ENCODE results near the gene TEX14. TPM values are rescaled to one million over a fixed set of nuclear protein-coding genes. Genes with fewer than 3 reads are reported as not detected.
"Not testable (repeated sequence)": the region's sequence is repeated elsewhere in the genome, so short reads cannot be mapped to it uniquely, and the experiment has no call there.

TEX14 gene
- total RNA-seq, 1 donor from 2014 or later = under 0.01 TPM

DNA sequence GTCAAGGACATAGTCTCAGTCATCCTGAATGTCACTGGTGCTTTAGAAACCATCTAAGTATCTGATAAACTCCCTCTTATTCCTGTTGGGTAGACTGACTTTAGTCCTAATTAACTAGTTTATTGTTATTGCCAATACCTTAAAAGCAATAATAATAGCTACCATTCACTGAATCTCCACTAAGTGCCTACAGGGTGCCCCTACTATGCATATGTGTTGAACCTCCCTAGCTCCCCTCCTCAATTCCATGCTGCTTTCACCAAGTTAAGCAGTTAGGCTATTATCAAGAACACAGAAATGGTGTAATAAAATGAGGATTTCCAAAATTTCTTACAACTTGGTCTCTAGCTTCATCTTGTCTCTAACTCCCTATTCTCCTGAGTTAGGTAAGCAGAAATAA is 89.9 kb downstream of the TEX14 start:
- no peak for DNase-seq (ENCODE audit: low read depth in 2 of 2)

DNA sequence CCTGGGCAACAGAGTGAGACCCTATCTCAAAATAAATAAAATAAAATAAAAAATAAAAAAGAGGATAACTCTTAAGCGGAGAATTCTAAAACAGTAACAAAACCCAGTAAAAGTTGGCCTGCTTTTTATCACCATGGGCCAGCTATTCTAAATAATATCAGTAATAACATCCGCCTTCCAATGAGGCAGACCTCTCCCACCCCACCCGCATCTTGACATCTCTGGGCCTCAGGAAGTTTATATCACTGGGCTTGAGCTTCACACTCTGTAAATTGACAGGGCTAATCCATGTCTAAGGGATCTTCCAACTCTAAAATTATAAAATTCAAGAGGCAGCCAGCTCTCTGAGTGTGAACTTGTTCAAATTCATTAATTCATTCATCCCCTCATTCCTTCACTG is 94.5 kb downstream of the TEX14 start:
- DNase-seq (ENCODE audit: low read depth in 2 of 2) = no peak

DNA sequence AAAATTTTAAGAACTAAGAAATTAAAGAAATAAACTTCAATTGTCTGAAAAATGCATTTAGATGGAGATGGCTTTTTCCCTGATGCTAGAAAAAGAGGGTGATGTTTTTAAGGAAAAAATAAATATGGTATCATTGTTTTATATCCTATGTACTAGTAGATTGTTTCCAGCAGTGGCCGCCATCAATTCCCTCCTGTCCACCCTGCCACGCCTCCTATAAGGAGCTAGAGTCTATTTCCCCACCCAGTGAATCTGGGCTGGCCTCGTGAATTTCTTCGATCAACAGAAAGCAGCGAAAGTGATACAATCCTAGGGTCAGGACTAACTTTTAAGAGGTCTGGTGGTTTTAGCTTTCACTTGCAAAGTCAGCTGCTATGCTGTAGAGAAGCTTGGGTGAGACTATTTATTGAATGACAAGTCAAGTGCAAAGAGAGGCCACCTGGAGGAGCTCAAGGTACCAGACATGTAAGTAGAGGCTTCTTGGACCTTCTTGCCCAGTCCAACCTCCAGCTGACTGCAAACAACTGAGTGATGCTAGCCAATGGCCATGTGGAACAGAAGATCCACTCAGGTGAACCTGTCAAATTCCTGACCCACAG is 96.6 kb downstream of the TEX14 start:
- DNase-seq (ENCODE audit: low read depth in 2 of 2) = no peak

DNA sequence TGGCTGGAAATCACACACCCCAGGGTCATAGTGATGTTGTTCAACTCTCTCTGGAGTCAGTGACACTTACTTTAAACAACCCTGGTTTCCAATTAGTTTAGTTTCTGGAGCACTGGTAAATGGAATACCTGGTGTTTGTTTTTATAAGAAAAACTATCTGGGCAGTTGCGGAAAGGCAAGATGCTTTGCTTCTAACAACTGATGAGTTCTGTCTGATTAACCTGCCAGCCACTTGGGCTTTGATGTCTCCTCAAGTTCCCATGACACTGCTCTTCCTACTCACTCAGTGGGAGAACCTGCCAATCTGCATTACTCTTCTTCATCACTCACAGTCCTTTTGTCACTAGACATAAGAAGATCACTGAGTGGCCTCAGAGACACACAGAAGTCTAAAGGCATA is 98.7 kb downstream of the TEX14 start:
- DNase-seq (ENCODE audit: low read depth in 2 of 2) = no peak

DNA sequence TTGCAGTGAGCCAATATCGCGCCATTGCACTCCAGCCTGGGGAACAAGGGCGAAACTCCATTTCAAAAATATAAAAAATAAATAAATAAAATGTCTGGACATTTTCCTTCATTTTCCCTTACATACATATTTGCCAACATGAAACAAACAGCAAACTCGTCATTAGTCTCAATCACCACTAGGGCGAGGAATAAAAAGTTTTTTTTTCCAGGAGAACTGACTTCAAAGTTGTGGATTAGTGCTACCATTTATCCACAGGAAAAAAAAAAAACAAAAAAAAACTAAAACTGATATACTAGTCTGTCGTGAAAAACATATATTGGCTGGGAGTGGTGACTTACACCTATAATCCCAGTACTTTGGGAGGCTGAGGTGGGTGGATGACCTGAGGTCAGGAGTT is 100.4 kb downstream of the TEX14 start:
- DNase-seq (ENCODE audit: low read depth in 2 of 2) = no peak

DNA sequence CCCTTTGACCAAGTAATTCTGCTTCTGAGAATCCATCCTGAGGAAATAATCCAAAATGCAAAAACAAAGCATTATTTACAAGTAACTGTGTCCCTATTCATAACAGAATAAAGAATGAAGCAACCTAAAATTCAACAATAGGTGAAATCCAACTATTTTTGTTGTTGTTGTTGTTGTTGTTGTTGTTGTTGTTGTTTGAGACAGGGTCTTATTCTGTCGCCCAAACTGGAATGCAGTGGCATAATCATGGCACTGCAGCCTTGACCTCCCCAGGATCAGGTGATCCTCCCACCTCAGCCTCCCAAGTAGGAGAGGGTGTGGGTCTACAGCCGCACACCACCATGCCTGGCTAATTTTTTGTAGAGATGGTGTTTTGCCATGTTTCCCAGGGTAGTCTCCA is 101.5 kb downstream of the TEX14 start:
- no peak for DNase-seq (ENCODE audit: low read depth in 2 of 2)

DNA sequence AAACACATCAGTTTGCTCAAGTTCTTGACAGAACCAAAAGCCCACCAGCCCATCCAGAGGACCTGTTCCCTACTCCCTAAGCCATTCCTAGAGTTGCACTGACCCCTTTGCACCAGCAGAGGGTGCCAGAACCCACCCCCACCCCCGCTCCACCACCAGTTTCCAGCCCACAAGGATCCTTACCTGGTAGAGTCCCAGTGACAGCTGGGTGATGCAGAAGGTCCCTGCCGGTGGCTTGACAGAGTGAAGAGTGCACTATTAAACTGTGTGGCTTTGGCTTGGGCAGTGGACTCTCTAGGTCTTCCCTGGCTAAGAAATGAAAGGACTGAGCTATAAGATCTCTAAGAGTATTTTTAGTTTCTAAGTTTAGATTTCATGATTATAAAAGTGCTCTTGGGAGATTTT is 104.1 kb downstream of the TEX14 start:
- DNase-seq (ENCODE audit: low read depth in 2 of 2) = peak; percentile 48 to 70

DNA sequence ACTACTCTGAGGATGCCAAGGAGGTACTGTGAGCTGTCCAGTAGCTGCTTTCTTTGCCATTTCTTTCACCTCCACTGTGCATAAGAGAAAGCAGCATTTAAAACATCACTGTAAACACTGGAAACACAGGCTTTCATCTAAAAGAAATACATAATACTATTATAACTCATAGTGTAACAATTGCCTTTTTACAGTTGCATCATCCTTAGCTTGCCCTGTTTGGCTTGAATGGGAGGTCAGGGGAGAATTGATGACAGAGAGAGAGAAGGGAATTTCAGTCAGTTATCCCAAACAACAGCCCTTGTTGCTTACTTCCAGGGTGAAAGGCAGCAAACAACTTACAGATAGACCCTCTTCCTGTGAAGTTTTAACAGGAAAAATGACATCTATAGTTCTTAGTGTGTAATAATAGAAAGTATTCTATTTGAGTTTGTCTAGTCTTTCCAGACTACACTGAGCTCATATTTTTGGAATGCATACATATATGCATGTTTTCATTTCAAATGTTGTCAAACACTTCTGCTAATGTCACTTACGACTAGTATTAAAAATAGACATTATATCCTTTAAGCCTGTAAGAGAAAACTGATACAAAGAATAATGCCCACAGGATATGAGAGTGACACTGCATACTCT is 105.7 kb downstream of the TEX14 start:
- DNase-seq (ENCODE audit: low read depth in 2 of 2) = no peak

DNA sequence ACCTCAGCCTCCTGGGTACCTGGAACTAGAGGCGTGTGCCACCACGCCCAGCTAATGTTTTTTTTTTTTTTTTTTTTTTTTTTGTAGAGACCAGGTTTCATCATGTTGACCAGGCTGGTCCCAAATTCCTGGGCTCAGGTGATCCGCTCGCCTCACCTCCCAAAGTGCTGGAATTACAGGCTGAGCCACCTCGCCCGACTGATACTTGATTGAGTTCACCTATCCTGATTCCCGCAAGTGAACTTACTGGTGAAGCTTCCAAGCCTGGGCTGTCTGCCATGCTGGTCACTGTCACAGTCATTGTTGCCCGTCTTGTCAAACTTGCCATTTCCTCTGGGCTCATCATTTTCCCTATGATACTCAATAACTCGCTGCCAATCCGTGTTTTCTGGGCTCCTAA is 106.3 kb downstream of the TEX14 start:
- no peak for DNase-seq (ENCODE audit: low read depth in 2 of 2)

DNA sequence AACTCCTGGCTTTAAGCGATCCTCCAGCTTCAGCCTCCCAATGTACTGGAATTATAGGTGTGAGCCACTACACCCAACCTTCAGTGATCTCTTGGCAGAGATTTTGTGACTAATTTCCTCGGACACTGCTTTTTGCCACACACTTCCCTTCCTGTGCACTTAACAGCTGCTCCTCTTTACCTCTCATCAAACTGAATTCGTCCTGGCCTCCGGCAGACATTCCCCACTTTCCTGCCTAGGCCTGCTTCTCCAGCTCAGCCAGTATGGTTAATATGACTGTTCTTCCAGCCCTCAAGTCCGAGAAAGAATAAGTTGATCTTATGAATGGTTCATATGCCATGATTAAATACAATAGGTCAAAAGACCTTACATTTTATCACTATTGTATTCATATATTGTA is 108.4 kb downstream of the TEX14 start:
- DNase-seq (ENCODE audit: low read depth in 2 of 2) = no peak

DNA sequence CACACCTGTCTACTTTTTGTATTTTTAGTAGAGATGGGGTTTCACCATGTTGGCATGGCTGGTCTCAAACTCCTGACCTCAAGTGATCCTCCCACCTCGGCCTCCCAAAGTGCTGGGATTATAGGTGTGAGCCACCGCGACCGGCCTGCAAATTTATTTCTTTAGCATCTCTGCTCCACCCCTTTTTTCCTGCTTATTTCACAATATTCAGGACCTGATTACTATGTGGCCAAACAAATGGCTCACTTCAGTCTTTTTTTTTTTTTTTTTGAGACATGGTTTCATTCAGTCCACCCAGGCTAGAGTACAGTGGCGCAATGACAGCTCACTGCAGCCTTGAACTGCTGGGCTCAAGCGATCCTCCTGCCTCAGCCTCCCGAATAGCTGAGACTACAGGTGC is 109.1 kb downstream of the TEX14 start:
- not testable (repeated sequence) for DNase-seq (ENCODE audit: low read depth in 2 of 2)

DNA sequence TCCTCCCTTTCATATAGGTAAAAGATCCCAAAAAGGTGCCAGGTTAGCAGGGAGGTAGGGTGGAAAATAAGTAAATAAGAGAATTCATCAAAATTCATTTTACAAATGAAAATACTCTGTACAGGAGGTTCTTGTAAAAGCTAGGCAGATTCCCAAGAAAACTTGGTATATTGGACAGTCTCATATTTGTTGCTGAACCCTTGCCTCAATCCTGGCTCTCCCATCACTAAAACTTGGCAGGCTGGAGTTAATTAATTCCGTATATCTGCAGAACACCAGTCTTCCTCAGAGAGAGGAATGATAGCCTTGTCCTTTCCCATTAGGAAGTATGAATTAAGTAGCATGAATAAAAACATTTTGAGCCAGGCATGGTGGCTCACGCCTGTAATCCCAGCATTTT is 111.2 kb downstream of the TEX14 start:
- DNase-seq (ENCODE audit: low read depth in 2 of 2) = no peak

DNA sequence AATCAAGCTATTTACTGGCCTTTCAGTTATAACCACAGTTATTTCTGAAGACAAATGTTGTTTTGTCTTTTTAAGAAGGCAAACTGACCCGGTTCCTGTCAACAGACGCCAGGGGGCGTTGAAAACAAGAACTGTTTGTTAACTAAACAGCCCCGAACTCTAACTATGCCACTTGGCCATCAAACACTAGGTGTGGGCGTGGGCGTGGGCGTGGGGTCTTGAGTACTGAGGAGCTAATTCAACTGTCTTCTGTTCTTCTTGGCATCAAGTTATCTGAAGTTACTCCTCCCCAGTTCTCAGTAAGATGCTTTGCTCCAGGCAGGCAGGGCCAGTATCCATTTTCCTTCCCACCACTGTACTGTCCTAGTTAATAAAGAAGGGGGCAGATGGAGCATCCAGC is 114.1 kb downstream of the TEX14 start:
- DNase-seq (ENCODE audit: low read depth in 2 of 2) = peak; percentile 41 to 47

DNA sequence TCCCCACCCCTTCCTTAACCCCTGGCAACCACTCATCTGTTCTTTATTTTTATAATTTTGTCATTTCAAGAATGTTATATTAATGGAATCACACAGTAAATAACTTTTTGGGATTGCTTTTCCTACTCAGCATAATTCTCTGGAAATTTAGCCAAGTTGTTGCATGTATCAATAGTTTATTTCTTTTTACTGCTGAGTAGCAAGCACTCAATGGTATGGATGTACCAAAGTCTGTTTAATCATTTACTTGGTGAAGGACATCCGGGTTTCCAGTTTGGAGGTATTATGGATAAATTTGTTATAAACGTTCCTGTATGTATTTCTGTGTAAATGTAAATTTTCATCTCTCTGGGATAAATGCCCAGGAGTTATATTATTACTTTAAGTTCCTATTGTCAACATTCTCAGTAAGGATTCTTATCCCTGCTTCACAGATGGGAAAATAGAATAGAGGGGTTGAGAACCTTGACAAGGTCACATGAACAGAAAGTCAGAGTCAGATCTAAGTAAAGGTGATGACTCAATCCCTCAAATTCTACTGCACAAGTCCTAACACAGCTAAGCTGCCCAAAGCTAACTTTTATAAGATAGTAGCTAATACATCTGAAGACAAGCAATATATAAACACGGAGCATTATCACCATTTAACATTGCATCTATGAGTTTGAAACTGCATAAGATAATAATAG is 115.0 kb downstream of the TEX14 start:
- DNase-seq (ENCODE audit: low read depth in 2 of 2) = no peak

DNA sequence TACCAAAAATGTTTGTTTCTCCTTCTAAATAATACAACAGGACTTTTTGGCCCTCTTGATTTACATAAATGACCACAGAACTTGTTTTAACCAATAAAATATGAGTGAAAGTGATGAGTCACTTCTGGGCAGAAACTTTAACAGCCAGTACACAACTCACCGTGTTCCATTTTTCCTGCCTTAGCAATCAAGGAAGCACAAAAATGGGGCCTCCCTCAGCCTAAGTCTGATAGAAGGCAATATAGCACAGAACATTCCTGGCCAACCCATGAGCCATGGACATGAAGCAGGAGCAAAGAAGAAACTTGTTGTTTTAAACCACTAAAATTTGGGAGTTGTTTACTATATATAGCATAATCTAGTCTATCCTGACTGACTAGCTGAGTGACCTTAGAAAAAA is 116.3 kb downstream of the TEX14 start:
- DNase-seq (ENCODE audit: low read depth in 2 of 2) = peak; percentile 3 to 50

DNA sequence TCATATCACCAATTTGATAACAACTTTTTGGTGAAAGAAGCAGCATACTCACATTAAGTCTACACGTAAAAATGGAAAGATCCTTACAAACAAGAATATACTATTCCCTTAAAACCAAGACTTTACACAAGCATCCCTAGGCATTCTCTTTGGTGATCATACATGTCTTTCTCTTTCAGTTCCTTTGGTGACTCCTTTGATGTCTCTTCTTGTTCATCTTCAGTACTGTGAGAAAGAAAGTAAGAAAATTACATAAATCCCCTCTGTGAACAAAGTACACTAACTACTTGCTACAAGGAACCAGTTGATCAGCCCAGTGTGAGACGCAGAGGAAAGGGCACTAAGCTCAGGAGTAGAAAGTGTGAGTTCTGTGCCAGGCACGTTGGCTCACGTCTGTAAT is 117.8 kb downstream of the TEX14 start:
- DNase-seq (ENCODE audit: low read depth in 2 of 2) = no peak

DNA sequence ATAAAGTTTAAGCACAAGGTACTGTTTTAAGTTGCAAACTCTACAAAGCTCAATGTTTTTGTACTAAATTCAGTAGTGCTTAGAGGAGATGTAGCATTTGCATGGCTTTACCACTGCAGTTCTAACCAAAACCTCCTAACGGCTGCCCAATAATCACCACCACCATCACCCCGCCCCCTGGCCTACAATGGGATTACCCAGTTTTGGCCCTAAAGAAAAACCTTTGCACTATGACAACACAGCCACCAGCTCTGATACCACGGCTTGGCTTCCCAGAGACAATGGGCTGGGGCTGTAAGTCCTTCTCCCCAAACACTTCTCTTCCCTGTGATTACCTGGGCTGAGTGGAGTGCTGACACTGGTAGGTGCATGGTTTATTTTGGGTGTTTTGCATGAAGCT is 119.0 kb downstream of the TEX14 start:
- no peak for DNase-seq (ENCODE audit: low read depth in 2 of 2)

DNA sequence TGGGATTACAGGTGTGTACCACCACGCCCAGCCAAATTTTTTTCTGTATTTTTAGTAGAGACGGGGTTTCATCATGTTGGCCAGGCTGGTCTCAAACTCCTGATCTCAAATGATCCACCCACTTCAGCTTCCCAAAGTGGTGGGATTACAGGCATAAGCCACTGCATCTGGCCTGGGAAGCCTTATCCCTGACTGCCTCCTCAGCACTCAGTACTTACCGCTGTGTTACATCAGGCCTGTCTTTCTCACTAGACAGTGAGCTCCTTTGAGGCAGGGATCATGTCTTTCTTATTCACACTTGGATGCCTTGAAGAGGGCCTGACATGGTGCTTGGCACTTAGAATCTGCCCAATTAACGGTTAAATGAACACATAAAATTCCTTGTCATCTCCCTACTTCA is 121.1 kb downstream of the TEX14 start:
- no peak for DNase-seq (ENCODE audit: low read depth in 2 of 2)

DNA sequence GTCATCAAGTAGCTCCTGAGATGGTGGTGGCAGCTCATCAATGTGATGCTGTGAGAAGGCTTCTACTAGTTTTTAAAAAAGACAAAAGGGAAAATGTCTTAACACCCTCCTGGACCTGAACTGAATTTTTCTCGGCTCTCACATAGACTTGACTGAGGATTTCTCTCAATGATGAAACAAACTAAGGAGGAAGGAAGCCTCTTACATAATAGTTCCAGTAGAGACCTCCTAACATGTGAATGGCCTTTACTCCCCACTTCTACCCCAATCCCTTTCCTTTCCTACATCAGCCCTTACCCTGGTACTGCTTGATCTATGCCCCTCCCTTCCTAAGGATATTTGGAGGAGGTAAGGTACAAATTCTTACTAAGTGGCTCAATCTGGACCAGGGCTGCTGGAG is 122.6 kb downstream of the TEX14 start:
- no peak for DNase-seq (ENCODE audit: low read depth in 2 of 2)

DNA sequence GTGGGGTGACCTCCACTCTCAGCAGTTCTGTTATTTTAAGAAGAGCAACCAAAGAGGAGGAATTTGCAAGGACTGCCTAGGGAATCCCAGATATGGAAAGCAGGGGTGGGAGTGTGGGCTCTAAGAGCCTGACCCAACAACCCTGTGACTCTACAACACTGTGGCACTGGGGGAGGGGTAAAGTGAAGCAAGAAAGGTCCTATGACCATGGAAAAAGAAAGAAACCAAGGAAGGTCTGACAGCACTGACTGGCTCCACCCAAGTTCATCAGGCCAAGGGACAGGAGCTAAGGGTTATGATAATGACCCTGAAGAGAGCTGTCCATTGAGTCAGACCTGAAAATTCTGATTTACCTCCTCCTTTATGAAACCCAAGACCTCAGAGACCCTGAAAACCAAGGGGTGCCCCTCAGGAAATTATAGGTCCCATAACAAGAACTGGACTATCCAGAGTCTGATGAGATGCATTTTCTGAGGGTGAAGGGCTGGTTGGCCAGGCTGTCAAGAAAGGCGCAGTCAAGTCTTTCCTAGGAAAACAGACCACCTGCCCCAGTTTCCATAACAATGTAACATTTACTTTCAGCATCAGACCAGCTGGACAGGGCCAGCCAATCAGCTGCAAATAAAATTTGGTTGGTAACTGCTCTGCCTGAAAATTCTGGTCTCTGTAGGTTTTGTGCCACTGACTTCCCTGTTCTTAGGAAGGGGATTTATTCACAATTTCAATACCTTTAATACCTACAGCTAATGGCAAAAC is 123.6 kb downstream of the TEX14 start:
- no peak for DNase-seq (ENCODE audit: low read depth in 2 of 2)

DNA sequence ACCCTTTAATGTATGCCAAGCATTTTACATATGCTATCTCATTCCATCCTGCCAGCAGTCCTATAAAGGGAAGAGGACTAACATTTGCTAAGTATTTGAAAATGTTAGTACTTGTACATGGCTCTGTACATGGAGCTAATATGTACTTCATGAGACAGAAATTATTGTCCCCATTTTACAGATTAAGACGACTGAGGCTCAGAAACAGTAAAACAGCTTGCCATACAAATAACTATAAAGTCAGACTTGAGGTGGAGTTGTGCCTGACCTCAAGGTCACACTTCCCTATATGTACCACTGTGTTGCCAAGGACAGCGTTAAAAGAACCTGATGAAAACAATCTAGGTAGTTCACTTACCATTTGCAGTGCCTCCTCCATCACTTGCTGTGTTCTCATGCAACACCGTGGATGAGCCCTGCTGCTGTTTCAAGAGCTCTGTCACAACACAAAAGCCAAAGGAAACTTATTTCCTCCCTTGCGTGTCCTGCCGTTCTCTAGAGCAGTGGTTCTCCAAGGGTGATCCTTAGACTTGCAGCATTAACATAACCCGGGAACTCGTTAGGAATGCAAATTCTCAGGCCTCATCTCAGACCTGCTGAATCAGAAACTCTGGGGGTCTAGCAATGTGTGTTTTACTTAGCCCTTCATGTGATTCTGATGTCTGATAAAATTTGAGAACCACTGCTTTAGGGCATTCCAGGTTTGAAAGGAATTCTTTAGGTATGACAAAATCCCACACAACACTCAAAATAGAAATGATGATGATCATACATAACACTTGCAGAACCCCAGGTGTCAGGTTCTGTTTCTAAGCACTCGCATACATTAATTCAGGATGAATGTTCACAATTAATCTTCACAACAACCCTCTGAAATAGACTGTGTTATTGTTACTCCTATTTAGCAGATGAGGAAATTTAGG is 126.2 kb downstream of the TEX14 start:
- no peak for DNase-seq (ENCODE audit: low read depth in 2 of 2)
